GM12878 (cell line): Measurements from ENCODE around the gene RBSN. TPM values are rescaled to one million over a fixed set of nuclear protein-coding genes. Genes with fewer than 3 reads are reported as not detected.

Experiments used
- ATAC-seq: fragments of 200-7000 bp; cut with Tn5 transposase; 3 replicates; pipeline ENCODE4 v1.9.1; 2020; ENCODE audit warnings: mild to moderate bottlenecking, moderate library complexity
- BruUV-seq: library from RNA; stranded (reverse); fragments of 400-500 nt; replicated peaks from 2 replicates; lab custom pipeline; 2021; lab: Mats Ljungman, UMichigan
- CTCF ChIA-PET: fragments of 300-600 bp; sonication (Branson Sonifier 250); formaldehyde crosslinking; extraction: SDS; loops from one replicate; lab custom pipeline; 2021; ENCODE audit warnings: inconsistent platforms; lab: Yijun Ruan, JAX
- POLR2A ChIA-PET: fragments of 350-600 bp; formaldehyde crosslinking; extraction: SDS; loops from one replicate; lab custom pipeline; 2021; ENCODE audit warnings: inconsistent platforms; lab: Charles Lee
- RAD21 ChIA-PET: fragments of 300-600 bp; sonication (Branson Sonifier 250); formaldehyde crosslinking; loops from one replicate; lab custom pipeline; 2023; ENCODE audit warnings: antibody characterized with exemption; ENCODE audit not compliant: unreplicated experiment; lab: Charles Lee
- SMC1A ChIA-PET: fragments of 300-600 bp; sonication (Branson Sonifier 250); formaldehyde crosslinking; loops from one replicate; lab custom pipeline; 2023; ENCODE audit not compliant: unreplicated experiment, uncharacterized antibody; lab: Charles Lee
- DNase-seq: peaks from one replicate; pipeline ENCODE4 v3.0.0-alpha.2; 2011; ENCODE audit warnings: low read depth, low spot score
- FAIRE-seq: peaks from 3 replicates; lab custom pipeline; 2011; peaks lifted over from hg19 to GRCh38; lab: Jason Lieb, UNC
- H2AFZ ChIP-seq: 2 replicates; pipeline ENCODE4 v1.6.0; 2011; ENCODE audit warnings: low read depth, low read length, control low read depth; ENCODE audit not compliant: control insufficient read depth
- H3K27ac ChIP-seq: 2 replicates; pipeline ENCODE4 v1.5.1; 2011; ENCODE audit warnings: control low read depth; ENCODE audit not compliant: control insufficient read depth, insufficient read depth
- H3K27me3 ChIP-seq, 2 experiments: replicated peaks in 1 of 2; 2 replicates each; pipeline versions ENCODE4 v1.6.0 to v1.6.1; 2011; ENCODE audit warnings: low read length in 1 of 2; ENCODE audit not compliant: control insufficient read depth in 2 of 2, insufficient read depth in 2 of 2
- H3K36me3 ChIP-seq, 2 experiments: 2 replicates each; pipeline ENCODE4 v1.5.1; 2011; ENCODE audit warnings: low read length in 1 of 2; ENCODE audit not compliant: control insufficient read depth in 2 of 2, insufficient read depth in 2 of 2
- H3K4me1 ChIP-seq: 2 replicates; pipeline ENCODE4 v1.6.1; 2011; ENCODE audit warnings: mild to moderate bottlenecking, low read length, moderate library complexity, mixed read lengths; ENCODE audit not compliant: control insufficient read depth, insufficient read depth
- H3K4me2 ChIP-seq: 2 replicates; pipeline ENCODE4 v1.6.0; 2011; ENCODE audit warnings: control low read depth; ENCODE audit not compliant: control insufficient read depth, insufficient read depth
- H3K4me3 ChIP-seq: fragments of 200-600 bp; sonication (generic); 2 replicates; pipeline ENCODE4 v1.5.1; 2016
- H3K79me2 ChIP-seq: 2 replicates; pipeline ENCODE4 v1.6.0; 2011; ENCODE audit warnings: low read length; ENCODE audit not compliant: control insufficient read depth, insufficient read depth
- H3K9ac ChIP-seq: 2 replicates; pipeline ENCODE4 v1.8.0; 2011; ENCODE audit warnings: low read length, control low read depth, mixed read lengths; ENCODE audit not compliant: control insufficient read depth, insufficient read depth
- H3K9me3 ChIP-seq: replicated peaks from 3 replicates; pipeline ENCODE4 v1.5.1; 2011; ENCODE audit warnings: mild to moderate bottlenecking, low read length; ENCODE audit not compliant: control insufficient read depth, insufficient read depth
- H4K20me1 ChIP-seq: 2 replicates; pipeline ENCODE4 v1.6.0; 2011; ENCODE audit not compliant: control insufficient read depth, insufficient read depth
- BHLHE40 ChIP-seq, 2 experiments: fragments of 450-650 bp in 1 of 2; IDR thresholded peaks; 2 replicates each; pipeline ENCODE4 v1.6.1; 2011 to 2017; ENCODE audit warnings: low read depth in 2 of 2, borderline replicate concordance in 1 of 2, improper control_type of control experiment in 1 of 2, low read length in 1 of 2, mild to moderate bottlenecking in 1 of 2
- E2F4 ChIP-seq: IDR thresholded peaks from 2 replicates; pipeline ENCODE4 v1.6.1; 2012; ENCODE audit warnings: low read depth, low read length, improper control_type of control experiment
- FOXM1 ChIP-seq: IDR thresholded peaks from 2 replicates; pipeline ENCODE4 v1.6.1; 2012; ENCODE audit warnings: low read depth, mild to moderate bottlenecking, inconsistent platforms, low read length, moderate library complexity
- HCFC1 ChIP-seq: fragments of 150-350 bp; IDR thresholded peaks from 2 replicates; pipeline ENCODE4 v1.6.1; 2014; ENCODE audit warnings: low read length
- JUNB ChIP-seq: IDR thresholded peaks from 2 replicates; pipeline ENCODE4 v1.6.1; 2016; ENCODE audit warnings: antibody characterized with exemption, mild to moderate bottlenecking
- NFIC ChIP-seq: IDR thresholded peaks from 2 replicates; pipeline ENCODE4 v1.6.1; 2012; ENCODE audit warnings: low read depth, mild to moderate bottlenecking, inconsistent platforms, low read length, moderate library complexity
- NFYB ChIP-seq: IDR thresholded peaks from 2 replicates; pipeline ENCODE4 v1.6.1; 2011; ENCODE audit warnings: low read depth, mild to moderate bottlenecking, low read length, improper control_type of control experiment, moderate library complexity; ENCODE audit not compliant: insufficient read depth
- PAX8 ChIP-seq: fragments of 450-650 bp; IDR thresholded peaks from 2 replicates; pipeline ENCODE4 v1.6.1; 2017; ENCODE audit warnings: mild to moderate bottlenecking, moderate library complexity
- POLR2A ChIP-seq: IDR thresholded peaks from 2 replicates; pipeline ENCODE4 v1.6.1; 2011; ENCODE audit warnings: low read depth, mild to moderate bottlenecking, low read length
- SIX5 ChIP-seq: IDR thresholded peaks from 2 replicates; pipeline ENCODE4 v1.6.1; 2011; ENCODE audit warnings: mild to moderate bottlenecking, low read depth, low read length, moderate library complexity; ENCODE audit not compliant: severe bottlenecking
- SMARCA5 ChIP-seq: fragments of 450-650 bp; IDR thresholded peaks from 2 replicates; pipeline ENCODE4 v1.6.1; 2017; ENCODE audit warnings: mild to moderate bottlenecking
- SREBF2 ChIP-seq: IDR thresholded peaks from 2 replicates; pipeline ENCODE4 v1.6.1; 2012; ENCODE audit warnings: mild to moderate bottlenecking, low read length
- SRF ChIP-seq, 2 experiments: IDR thresholded peaks; 2 replicates each; pipeline ENCODE4 v1.6.1; 2011; ENCODE audit warnings: low read depth in 2 of 2, low read length in 2 of 2, mild to moderate bottlenecking in 1 of 2, moderate library complexity in 1 of 2
- USF1 ChIP-seq: IDR thresholded peaks from 2 replicates; pipeline ENCODE4 v1.6.1; 2011; ENCODE audit warnings: borderline replicate concordance, low read depth, mild to moderate bottlenecking, moderate library complexity, mixed read lengths, low read length; ENCODE audit not compliant: insufficient read depth; ENCODE audit errors: extremely low read length
- ZNF207 ChIP-seq: fragments of 450-650 bp; IDR thresholded peaks from 2 replicates; pipeline ENCODE4 v1.6.1; 2014; ENCODE audit warnings: antibody characterized with exemption, mild to moderate bottlenecking, borderline replicate concordance
- ZNF384 ChIP-seq: IDR thresholded peaks from 2 replicates; pipeline ENCODE4 v1.6.1; 2012; ENCODE audit warnings: low read depth, mild to moderate bottlenecking, low read length, improper control_type of control experiment, borderline replicate concordance
- ZZZ3 ChIP-seq: IDR thresholded peaks from 2 replicates; pipeline ENCODE4 v1.6.1; 2011; ENCODE audit warnings: low read depth; ENCODE audit not compliant: control insufficient read depth, insufficient read length
- whole genome bisulfite sequencing: methylation state at CpG from one replicate; pipeline ENCODE4 v1.1.6; 2016; ENCODE audit warnings: low lambda C conversion rate; ENCODE audit not compliant: insufficient replicate concordance, insufficient coverage; ENCODE audit errors: missing lambda C conversion rate; 5-methylcytosine and 5-hydroxymethylcytosine counted together
- in situ Hi-C: fragments of 300-500 bp; cut with MboI; formaldehyde crosslinking; loops from 9 replicates; pipeline ENCODE4 v1.14.3; 2018; ENCODE audit warnings: mixed read lengths
- intact Hi-C: fragments of 100-400 bp; cut with micrococcal nuclease; formaldehyde crosslinking; loops from one replicate; pipeline ENCODE4 v1.14.2; 2022; ENCODE audit not compliant: unreplicated experiment
- polyA plus RNA-seq, 11 experiments: library from polyadenylated mRNA; depleted of rRNA in 4 of 11; unstranded in 6 of 11; stranded (reverse) in 5 of 11; fragments of >200 nt; fragmentation: Nextera tagmentation in 4 of 11; fragmentation: Illumina TruSeq in 1 of 11; extraction: Ambion mirVana in 4 of 11; extraction: Trizol in 1 of 11; gene quantifications; 1 replicate in 1 of 11; 2 replicates in 10 of 11; pipeline versions ENCODE4 v1.2.1 to v1.2.3, GENCODE V29; 2011 to 2016; ENCODE audit warnings: inconsistent platforms in 2 of 11, missing spikeins in 2 of 11, low read depth in 1 of 11
- total RNA-seq, 4 experiments: library from RNA; depleted of rRNA in 3 of 4; stranded (reverse); fragments of >200 nt in 3 of 4; fragmentation: Illumina TruSeq in 1 of 4; extraction: Trizol in 1 of 4; gene quantifications; 2 replicates each; pipeline versions ENCODE4 v1.2.1 to v1.2.3, GENCODE V29; 2013 to 2021
- TF ChIP-seq, protein P1 (sequence below): fragments of 450-650 bp; IDR thresholded peaks from 2 replicates; pipeline ENCODE4 v1.6.1; 2017; ENCODE audit warnings: borderline replicate concordance

RBSN gene
- total and polyA plus RNA-seq, 10 of the 15 experiments (the other 5 are each of a cell fraction or from before 2014, with no cell fraction given) = 2.0 to 17.5 (median 10.5) TPM

DNA sequence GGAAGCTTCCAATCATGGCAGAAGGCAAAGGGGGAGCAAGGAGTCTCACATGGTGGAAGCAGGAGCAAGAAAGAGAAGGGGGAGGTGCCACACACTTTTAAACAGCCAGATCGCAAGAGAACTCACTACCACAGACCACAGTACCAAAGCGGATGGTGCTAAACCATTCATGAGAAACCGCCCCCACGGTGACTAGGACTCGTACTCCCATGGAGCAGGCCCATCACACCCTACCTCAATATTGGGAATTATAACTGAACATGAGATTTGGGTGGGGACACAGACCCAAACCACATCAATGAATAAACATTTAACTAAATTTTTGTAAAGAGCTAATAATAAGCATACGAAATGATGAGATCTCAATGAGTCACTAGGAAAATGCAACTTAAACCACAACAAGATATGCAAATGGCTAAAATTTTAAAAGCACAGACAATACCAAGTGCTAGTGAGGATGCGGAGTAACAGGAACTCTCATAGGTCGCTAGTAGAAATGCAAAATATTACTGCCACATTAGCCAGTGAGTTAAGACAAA is 43.9 kb downstream of the RBSN start (continued):
- TF ChIP-seq USF1 (no peak), ZNF207 (no peak), FOXM1 (no peak), PAX8 (no peak), SREBF2 (0 out of 2 replicates have a peak, but pooled peaks have one; percentile 30), E2F4 (no peak), POLR2A (no peak), SMARCA5 (no peak)
- TF ChIP-seq, protein P1, sequence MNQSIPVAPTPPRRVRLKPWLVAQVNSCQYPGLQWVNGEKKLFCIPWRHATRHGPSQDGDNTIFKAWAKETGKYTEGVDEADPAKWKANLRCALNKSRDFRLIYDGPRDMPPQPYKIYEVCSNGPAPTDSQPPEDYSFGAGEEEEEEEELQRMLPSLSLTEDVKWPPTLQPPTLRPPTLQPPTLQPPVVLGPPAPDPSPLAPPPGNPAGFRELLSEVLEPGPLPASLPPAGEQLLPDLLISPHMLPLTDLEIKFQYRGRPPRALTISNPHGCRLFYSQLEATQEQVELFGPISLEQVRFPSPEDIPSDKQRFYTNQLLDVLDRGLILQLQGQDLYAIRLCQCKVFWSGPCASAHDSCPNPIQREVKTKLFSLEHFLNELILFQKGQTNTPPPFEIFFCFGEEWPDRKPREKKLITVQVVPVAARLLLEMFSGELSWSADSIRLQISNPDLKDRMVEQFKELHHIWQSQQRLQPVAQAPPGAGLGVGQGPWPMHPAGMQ = no peak

DNA sequence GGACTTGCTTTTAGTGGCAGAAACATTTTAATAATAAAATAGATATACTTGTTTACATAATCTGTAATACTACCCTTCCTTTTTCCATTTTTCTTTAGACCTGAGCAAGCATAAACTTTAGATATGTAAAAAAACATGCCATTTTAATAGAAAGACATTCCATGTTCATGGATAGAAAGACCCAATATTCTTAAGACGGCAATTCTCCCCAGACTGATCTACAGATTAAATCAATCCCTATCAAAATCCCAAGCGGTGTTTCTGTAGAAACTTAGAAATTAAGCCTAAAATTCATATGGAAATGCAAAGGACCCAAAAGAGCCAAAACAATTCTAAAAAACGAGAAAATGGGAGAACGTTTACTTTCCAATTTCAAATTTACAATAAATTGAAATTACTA is 45.4 kb downstream of the RBSN start:
- BruUV-seq = no TSS peak
- H4K20me1 ChIP-seq = no peaks in the 10 kb centered on the region
- H3K4me1 ChIP-seq = peaks cover 46% of the 10 kb centered on the region
- H3K27me3 ChIP-seq = no peaks in the 10 kb centered on the region
- 0 out of 2 replicates have a peak overlapping the region, but pooled peaks have one; percentile 21 for H3K27ac ChIP-seq
- H3K4me3 ChIP-seq = no peak overlapping the region
- H3K4me2 ChIP-seq = no peak overlapping the region
- peaks cover 26 to 33% of the 10 kb centered on the region in 2 experiments for H3K36me3 ChIP-seq
- in situ Hi-C loops (no loop called here), intact Hi-C loops (loop anchor here (5.0 kb wide), 1 partner anchor 106 kb away; the partner anchor contains the start of gene NR2C2)
- FAIRE-seq (no peak), ATAC-seq (no peak), DNase-seq (no peak)
- SMC1A ChIA-PET = interaction anchor here (1.6 kb wide), 1 partner anchor 12 kb away, joined by 5 read pairs; the partner anchor contains the start of gene MRPS25
- no peak overlapping the region for H2AFZ ChIP-seq
- RAD21 ChIA-PET = no interaction called here
- peaks cover 17% of the 10 kb centered on the region for H3K9me3 ChIP-seq
- WGBS = 99% methylated on average over 4 of the region's 4 CpGs
- H3K9ac ChIP-seq = no peak overlapping the region
- POLR2A ChIA-PET = interaction anchor here (1.0 kb wide), 1 partner anchor 105 kb away, joined by 3 read pairs; no protein-coding TSS in a partner anchor
- CTCF ChIA-PET = interaction anchor here (1.1 to 4.2 kb wide), 2 partner anchors 12 to 54 kb away, joined by 3 to 50 read pairs; partner anchors contain the start of gene MRPS25
- peaks cover 39% of the 10 kb centered on the region for H3K79me2 ChIP-seq
- no peak for TF ChIP-seq HCFC1
- TF ChIP-seq ZZZ3 = no peak
- no peak for TF ChIP-seq BHLHE40 (IDR thresholded peaks at IDR 0.05; ENCODE audit: borderline replicate concordance in 1 of 2, low read depth in 2 of 2, low read length in 1 of 2)
- no peak for TF ChIP-seq SRF (IDR thresholded peaks at IDR 0.05; ENCODE audit: low read depth in 2 of 2, low read length in 2 of 2)
- TF ChIP-seq NFIC = no peak
- TF ChIP-seq JUNB = no peak
- TF ChIP-seq ZNF384 = no peak
- TF ChIP-seq NFYB = no peak
- TF ChIP-seq SIX5 = no peak
